Amygdala (tissue), 56 donors: Measurements from ENCODE around the gene STK25.

Experiments
- DNase-seq, 56 donors: peaks; one replicate each; lab custom pipeline; 2025; lab: John Stamatoyannopoulos, UW

STK25 gene

DNA sequence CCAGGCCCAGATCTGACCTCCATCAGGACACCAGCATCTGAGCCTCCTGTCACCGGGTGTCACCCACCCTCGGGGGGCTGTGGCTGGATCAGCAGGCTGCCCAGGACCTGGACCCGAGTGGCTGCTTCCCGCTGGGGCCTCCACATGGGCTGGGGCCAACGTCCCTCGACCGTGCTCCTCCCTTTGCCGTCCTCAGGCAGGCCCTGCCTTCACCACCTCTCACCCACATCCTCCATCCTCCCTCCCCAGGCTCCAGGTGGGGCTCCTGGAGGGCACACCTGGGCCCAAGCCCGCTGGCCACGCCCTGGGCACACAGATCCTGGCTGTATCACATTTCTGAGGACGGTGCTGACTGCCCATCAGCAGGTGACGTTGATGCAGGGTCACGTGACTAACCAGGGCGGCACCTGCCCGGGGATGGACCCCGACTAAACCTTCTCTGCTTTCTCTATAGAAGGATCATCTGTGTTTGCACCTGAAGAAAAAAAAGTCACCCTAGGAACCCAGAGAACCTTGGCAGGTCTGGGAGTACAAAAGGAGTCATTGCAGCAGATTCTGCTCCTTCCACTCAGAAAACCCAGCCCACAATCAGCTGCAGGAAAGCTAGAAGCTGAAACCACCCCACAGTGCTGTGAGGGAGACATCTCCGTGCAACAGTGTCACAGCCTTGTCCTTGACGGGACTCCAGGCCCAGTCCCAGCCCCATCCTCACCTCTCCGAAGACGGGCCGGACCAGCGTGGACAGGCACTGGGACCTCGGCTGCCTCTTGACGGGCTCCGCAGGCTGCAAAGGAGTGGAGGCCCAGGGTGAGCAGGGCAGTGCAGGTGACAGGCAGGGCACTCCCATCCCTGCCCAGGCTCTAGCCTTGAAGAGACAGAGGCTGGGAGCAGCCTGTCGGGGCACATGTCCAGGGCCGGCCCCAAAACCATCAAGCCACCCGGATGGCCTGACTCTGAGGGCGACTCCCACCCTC is 11.2 kb downstream of the STK25 start:
- no peak for DNase-seq

DNA sequence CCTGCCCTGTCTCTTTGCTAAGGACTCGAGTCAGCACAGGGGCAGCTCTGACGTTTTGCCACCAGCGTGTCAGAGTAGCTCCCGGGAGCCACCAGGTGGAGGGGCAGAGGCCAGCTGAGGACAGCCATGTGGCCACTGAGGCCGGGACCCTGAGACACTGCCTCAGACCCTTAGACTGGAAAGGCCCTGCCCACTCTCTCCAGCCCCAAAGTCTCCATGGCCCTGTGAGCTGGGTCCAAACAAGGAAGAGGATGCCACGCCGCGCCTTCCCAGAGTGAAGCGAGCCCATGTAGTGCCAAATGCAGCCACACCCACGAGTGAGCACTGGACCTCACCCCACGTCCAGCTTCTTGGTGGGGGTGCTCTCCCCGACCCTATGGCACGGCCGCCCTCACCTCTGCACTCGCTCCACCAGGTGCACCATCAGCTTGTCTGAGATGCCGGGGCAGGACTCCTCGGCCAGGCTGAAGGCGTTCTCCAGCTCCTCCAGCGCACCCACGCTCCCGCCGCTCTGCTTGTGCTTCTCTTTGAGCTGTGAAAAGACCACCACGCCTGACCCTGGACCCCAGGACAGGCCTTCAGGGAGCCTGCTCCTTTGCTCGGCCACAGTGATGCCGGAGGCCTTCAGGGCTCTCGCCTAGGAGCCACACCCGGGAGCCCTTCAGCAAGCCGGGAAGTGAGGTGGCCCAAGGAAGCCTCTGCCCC is 12.2 kb downstream of the STK25 start:
- no peak for DNase-seq

DNA sequence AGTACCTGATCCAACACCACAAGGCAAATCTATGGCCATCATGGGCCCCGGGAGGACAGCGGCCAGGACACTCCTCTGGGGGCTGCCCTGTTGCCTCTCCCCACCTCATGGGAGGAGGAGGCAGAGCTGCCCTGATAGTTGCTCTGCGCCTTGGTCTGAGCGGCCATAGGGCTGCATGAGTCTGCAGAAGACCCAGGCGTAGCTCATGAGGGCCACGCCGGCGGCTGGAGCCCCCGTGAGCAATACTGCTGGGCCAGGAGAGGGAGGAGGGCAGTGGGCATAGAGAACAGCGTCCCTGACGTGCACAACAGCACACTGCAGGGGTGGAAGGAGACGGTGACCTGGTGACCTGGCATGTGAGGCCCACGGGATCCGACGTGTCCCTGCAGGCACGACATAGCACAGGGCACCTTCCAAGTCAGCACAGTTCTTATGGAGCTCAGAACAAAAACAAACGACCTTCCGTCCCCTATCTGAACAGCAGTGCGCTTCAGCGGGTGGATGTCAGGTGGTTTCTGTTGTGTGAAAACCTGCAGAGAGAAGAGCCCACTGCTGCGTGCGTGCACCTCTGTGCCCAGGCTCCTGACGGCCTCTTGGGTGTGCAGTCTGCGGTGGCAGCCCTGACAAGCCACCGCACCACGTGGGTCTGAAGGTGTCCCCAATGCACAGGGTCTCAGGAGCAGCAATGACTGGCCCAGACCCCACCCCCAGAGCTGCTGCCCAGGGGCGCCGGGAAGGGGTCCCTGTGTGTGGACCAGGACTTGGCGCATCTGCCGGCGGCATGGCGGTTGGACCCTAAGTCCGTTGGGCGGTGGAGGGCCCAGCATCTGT is 13.0 kb downstream of the STK25 start:
- DNase-seq: no peak

DNA sequence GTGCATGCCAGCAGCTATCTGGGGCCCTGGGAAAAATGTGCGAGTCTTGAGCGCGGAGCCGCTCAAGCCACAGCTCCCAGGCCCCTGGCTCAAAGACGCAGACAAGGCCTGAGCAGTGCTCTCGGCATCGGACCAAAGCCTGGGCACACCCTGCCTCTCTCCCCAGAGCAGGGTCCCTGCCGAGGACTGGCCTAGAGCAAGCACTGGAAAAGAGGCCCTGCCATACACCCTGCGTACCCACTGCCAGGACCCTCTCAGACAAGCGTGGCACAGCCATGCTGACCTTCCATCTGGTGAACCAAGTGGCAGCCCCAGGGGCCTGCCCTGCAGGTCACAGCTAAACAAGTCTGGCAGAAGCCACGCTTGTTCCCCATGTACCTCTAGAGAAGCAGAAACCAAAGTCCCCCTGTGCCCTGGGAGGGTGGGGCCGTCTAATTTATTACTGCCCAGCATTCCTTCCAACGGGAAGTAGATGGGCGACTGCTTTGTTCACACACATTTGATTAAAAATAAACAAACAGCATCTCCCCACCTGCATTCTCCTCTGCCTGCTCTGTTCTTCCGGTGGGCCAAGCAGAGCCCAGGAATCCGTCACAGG is 14.0 kb downstream of the STK25 start:
- DNase-seq: no peak

DNA sequence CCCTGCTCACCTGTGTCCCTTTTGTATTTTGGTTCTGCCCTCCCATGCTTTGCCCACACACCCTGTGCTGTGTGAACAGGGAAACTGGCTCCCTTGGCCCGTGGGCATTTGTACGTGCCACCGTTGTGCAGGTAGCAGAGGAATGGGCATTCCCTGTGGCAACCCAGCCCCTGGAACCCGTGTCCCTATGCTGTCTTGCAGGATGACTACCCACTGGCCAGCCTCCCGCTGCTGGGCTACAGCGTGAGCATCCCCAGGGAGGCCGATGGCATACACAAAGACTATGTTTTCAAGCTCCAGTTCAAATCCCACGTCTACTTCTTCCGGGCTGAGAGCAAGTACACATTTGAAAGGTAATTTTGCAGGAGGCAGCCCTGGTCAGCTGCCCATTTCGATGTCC is 15.3 kb downstream of the STK25 start:
- DNase-seq: no peak

DNA sequence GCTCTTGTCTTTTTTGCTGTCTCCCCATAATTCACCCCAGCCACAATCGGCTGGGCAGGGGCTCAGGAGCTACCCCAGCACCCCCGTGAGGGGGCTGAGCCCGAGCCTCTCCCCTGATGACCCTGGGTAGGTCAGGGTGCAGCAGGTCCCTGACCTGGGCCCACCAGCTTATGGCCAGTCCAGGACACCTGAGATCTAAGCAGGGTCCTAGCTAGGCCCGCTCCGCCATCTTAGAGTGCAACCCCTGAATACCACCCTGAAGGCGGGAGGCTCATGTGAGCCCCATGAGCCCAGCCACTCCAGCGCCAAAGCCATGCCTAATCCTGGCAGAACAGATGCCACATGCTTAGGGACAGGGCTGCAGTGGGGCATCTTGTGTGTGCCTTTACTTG is 16.2 kb downstream of the STK25 start:
- no peak for DNase-seq

DNA sequence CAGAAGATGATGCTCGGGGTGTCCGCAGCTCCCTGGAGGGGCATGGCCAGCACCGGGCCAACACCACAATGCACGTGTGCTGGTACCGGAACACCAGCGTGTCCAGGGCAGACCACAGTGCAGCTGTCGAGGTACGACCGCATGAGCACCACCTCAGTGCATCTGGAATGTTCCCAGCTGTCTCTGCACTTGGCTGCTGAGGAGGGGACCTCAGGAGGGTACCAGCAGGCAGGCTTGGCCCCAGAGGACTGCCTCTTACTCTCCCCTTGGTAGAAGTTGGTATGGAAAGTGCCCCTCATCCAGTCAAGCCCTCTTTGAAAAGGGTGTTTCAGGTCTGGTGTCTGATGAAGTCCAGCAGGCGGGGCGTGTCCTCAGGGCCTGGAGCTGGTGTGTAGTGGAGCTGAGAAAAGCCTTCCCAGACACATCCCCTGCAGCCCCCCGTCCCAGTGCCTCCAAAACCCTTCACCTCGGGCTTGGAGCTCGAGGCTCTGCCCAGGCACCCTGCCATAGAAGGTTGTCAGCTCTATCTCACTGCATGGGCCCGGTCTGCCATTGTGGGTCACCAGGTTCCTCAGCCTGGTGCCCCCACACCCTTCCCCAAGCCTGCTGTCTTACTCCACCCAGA is 16.7 kb downstream of the STK25 start:
- DNase-seq: no peak

DNA sequence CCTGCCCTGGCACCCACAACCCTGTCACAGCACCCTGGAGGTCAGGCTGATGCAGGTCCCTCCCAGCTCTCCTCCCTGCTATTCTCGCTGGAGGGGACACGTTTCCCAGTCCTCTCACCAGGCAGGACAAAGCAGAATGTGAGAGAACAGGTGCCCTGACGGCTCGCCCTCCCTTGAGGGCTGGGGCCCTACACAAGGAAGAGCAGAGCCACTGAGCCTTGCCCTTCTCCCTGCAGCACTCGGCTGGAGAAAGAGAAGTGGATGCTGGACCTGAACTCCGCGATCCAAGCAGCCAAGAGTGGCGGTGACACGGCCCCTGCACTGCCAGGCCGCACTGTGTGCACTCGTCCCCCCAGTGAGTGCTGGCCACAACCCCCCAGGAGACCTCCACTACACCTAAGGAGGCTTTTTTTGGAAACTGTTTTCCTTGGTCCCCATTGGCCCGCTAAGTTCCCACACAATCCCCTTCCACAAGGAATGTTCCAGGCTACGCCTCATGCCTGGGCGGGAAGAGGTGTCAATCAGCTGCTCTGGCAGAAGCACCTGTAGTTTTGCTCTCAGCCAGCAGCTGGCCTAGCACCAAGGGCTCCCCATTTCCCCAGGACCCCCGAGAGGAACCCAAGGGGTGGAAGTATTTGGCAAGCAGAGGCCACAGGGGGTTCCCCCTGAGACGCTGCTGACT is 17.4 kb downstream of the STK25 start:
- DNase-seq: no peak

DNA sequence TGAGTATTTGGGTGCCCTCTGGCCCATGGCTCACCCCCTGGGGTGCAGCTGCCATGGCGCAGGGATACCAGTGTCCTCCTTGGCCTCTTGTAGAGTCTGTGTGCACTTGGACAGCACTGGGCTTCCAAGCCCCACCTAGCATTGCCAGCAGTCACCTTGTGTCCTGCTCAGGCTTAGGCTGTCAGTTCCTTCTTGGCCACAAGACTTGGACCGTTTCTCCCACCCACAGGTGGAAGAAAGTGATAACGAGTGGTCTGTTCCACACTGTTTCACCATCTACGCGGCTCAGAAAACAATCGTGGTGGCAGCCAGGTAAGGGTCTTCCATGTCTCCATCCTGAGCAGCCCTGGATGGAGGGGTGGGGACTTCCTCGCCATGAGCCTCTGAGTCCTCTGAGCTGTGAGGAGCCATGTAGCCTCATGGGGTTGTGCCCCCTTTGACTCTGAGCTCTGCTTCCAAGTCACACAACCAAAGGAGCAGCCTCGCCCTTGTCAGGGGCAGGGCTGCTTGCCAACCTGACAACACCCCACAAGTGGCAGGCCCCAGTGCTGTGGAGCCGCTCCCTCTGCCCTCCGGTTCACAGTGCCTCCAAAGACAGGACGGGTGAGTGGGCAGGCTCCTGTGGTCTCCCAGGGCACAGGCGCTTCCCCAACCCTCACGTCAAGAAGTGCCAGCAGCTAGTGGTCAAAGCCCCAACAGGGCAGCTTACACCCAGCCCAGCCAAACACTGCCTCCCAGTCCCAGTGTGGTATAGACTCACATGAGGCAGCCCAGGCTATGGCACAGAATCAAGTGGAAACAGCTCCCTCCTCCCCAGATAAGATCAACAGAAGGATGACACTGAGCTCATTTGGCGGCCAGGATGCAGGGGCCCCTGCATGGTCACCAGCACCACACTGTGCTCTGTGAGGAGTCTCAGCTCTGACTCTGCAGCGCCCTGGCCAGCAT is 18.4 kb downstream of the STK25 start:
- no peak for DNase-seq

DNA sequence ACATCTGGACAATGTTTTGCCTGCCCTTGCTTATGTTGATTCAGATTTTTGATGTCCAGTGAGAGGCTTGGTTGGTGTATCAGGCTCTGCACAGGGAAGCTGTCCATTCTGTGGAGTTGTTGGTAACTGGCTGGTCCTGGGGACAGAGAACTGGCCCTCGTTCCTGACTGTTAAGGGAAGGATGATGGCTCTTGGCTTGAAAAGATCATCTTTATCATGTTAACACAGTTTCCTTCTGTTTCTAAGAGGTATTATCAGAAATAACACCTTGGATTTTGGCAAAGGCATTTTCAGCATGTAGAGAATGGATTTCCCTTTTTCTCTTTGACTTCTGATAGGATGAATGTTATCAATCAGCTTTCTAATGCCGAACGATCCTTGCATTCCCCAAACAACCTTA is 19.3 kb downstream of the STK25 start:
- no peak for DNase-seq

DNA sequence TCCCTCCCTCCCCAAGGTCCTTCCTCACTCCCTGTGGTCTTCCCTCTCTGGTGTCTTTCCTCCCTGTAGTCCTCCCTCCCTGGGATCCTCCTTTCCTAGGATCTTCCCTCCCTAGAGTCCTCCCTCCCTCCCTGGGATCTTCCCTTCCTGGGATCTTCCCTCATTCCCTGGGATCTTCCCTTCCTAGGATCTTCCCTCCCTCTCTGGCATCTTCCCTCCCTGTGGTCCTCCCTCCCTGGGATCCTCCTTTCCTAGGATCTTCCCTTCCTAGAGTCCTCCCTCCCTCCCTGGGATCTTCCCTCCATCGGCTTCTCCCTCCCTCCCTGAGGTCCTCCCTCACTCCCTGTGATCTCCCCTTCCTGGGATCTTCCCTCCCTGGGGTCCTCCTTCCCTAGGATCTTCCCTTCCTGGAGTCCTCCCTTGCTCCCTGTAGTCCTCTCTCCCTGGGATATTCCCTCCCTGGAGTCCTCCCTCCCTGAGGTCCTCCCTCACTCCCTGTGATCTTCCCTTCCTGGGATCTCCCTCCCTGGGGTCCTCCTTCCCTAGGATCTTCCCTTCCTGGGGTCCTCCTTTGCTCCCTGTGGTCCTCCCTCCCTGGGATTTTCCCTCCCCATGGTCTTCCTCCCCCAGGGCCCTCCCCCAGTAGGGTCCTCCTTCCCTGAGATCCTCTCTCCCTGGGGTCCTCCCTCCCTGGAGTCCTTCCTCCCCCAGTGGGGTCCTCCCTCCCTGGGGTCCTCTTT is 23.0 kb downstream of the STK25 start:
- DNase-seq: no peak

DNA sequence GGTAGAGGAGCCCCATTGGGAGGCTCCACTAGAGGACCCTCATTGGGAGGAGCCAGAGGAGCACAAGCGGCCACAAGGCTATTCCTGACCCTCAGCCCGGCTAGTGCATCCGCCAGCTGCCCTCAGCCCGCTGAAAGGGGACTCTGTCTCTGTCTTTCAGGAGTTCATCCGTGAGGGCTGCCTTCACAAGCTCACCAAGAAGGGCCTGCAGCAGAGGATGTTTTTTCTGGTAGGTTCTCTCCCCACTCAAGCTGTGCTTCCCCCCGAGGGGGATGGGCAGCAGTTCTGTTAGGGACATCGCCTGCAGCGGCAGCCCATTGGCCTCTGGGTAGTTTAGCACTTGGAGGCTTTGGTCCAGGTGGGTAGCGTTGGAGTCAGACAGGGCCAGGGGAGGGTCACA is 25.1 kb downstream of the STK25 start:
- no peak for DNase-seq

DNA sequence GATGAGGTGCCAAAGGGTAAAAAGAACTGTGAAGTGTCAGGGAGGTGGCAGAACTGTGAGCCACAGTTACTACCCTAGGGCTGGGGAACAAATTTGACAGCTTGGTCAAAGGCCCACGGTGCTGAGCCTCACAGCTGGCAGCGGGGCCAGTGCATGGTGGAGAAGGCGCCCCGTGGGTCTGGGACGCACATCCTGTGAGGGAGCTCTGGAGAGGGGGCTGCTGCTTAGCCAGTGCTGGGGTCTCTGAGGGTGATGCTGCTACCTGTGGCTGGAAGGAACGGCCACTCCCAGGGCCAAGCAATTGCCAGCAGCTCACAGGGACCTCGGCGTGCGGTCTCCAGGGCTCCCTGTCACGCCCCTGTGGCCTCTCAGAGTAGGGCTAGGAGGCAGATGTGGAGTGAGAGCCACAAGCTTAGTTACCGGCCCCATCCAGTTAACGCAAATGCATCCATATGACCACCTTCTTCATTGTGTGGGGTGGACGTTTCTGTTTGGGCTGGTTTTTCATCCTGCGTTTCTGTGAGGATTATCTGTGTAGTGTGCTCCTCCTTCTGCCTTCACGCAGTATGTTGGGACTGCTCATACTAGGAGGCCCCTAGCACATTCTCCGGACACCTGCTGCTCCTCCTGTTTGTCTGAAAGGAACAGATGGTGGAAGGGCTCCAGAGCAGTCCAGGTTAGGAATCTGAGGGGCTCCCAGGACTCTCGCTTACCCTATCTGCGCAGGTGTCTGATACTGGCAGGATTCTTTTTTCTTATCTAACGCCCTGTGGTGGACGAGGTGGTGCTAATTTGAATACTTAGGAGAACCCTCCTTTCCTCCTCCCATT is 26.0 kb downstream of the STK25 start:
- no peak for DNase-seq

DNA sequence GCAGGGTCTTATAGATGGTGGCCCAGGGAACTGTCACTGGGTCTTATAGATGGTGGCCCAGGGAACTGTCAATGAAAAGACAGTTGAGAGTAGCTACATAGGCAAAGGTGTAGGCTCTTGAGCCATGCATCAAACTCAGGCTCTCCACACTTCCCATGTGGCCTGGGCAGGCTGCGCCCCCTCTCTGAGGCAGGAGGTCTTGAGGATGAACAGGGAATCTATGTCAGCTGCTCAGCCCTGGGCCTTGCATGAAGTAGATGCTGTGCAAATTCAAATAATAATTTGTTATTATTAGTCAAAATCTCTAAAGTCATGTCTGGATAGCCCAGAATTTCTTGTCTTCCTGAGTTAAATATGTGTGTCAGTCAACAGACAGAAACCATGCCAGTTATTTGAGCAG is 26.7 kb downstream of the STK25 start:
- DNase-seq: no peak

DNA sequence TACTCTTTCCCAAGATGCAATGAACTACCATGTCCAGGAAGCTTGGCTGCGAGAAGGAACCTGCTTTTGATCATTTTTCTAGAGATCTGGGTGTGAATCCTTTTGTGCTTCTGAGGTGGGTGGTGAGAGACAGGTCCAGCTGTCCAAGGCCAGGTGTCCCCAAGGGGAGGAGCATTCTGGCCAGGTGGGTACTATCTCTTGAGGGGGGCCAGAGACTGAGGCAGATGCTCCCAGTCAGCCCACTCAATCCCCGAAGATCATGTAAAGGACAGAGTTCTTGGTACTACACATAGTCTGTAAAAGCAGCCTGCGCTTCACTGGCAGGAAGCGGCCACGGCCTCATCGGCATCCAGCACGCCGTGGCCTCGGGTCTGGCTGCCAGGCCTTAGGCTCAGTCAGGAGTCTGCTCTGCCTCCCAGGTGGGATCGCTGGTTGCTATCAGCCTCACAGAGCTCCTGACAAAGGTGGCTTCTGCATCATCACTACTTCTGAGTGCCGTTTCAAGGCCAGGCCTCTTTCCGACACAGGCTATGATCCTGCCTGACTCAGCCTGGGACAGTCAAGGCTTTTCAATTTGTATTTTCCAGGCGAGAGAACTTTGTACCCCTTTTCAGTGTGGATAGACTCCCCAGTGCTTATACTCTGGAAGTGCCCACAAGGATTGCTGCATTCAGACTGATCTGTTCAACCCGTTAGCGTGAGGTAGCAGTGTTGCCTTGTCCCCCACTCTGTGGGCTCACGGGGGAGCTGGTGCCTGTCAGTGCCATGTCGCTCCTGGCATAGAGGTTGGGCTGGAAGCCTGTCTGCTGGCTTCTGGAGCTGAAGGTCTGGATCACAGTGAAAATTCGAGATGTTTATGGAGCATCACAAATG is 29.1 kb downstream of the STK25 start:
- DNase-seq: no peak

DNA sequence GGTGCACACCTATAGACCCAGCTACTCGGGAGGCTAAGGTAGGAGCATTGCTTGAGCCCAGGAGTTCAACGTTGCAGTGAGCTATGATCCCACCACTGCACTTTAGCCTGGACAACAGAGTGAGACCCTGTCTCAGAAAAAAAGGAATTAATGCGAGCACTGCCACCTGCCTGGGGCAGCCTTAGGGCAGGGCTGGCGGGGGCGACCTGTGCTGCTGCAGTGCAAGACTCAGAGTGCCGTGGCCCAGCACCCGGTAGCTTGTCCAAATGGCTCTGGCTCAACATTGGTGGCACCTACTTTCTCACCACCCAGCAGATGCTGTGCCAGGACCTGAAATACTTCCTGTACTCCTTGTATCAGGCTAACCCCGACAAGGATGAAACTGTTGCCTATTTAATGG is 30.2 kb downstream of the STK25 start:
- DNase-seq: no peak
